Measurements from ENCODE around the gene GABRB1. TPM values are rescaled to one million over a fixed set of nuclear protein-coding genes. Genes with fewer than 3 reads are reported as not detected.

GABRB1 gene
- total RNA-seq, 1 donor from 2014 or later, result not detected

DNA sequence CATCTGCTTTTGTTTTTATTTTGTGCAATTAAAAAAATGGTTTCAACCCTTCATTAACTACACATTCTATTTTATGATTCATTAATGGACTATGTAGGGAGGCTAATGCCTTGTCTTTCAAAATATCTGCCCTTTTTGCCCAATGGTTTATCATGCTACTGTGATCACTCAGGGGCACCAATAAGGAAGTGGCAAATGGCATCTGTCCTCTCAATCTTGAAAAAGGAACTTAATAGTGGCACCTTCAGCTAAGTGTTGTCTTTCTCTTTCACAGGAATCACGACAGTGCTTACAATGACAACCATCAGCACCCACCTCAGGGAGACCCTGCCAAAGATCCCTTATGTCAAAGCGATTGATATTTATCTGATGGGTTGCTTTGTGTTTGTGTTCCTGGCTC, 375.0 kb downstream of the GABRB1 start:
- H3K4me3 ChIP-seq (ENCODE audit: low read depth, low read length), result no peak overlapping the region
- FAIRE-seq, result no peak
- TF ChIP-seq, protein P1, sequence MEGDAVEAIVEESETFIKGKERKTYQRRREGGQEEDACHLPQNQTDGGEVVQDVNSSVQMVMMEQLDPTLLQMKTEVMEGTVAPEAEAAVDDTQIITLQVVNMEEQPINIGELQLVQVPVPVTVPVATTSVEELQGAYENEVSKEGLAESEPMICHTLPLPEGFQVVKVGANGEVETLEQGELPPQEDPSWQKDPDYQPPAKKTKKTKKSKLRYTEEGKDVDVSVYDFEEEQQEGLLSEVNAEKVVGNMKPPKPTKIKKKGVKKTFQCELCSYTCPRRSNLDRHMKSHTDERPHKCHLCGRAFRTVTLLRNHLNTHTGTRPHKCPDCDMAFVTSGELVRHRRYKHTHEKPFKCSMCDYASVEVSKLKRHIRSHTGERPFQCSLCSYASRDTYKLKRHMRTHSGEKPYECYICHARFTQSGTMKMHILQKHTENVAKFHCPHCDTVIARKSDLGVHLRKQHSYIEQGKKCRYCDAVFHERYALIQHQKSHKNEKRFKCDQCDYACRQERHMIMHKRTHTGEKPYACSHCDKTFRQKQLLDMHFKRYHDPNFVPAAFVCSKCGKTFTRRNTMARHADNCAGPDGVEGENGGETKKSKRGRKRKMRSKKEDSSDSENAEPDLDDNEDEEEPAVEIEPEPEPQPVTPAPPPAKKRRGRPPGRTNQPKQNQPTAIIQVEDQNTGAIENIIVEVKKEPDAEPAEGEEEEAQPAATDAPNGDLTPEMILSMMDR (IDR thresholded peaks at IDR 0.05; ENCODE audit: insufficient read depth, low read length, severe bottlenecking), result no peak
- no peaks in the 10 kb centered on the region for H3K27me3 ChIP-seq (ENCODE audit: control insufficient read depth, insufficient read depth, low read length)
- no peaks in the 10 kb centered on the region for H3K36me3 ChIP-seq (ENCODE audit: control insufficient read depth, insufficient read depth, low read length)
- no peak for DNase-seq (ENCODE audit: low read depth)

DNA sequence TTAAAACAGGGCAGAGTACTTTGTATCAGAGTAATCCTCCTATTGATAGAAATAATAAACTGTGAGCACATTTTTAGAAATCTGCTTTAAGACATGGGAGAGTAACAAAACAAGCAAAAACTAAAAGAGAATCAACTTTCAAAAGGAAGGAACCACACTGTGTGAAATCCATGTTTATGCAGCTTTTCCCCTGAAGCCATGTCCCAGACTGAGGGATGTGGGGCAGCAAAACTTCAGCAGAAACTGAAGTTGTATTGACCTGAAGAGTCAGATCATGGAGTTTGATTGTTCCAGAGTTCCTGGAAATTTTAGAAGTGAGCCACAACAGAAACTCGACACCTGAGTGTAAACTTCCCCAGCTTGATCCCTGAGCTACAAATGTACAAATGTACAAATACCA, 378.9 kb downstream of the GABRB1 start:
- DNase-seq (ENCODE audit: low read depth) (no peak), FAIRE-seq (no peak)
- H3K36me3 ChIP-seq (ENCODE audit: control insufficient read depth, insufficient read depth, low read length), result no peaks in the 10 kb centered on the region
- H3K27me3 ChIP-seq (ENCODE audit: control insufficient read depth, insufficient read depth, low read length), result no peaks in the 10 kb centered on the region
- TF ChIP-seq, protein P1 (IDR thresholded peaks at IDR 0.05; ENCODE audit: insufficient read depth, low read length, severe bottlenecking), result no peak
- no peak overlapping the region for H3K4me3 ChIP-seq (ENCODE audit: low read depth, low read length)

DNA sequence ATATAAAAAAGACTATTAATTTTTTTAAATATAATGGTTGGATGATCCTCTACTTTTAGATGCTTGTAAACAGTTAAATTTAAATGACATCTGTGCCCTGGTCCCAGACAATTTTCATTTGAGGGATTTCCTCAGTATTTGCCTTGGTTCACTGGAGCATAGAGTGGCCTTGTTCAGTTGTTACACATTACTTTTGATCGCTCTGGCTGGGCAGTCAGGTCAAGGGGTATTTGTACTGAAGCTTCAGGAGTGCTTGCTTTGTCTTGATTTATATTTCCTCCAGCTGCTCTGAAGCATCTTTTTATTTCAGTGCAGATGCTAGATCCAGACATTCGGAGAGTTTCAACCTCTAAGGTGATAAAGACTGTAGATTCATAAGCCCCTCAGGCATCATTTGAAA, 382.2 kb downstream of the GABRB1 start:
- TF ChIP-seq, protein P1 (IDR thresholded peaks at IDR 0.05; ENCODE audit: insufficient read depth, low read length, severe bottlenecking), result no peak
- no peak for FAIRE-seq
- Histone ChIP-seq H3K36me3 (ENCODE audit: control insufficient read depth, insufficient read depth, low read length) (no peaks in the 10 kb centered on the region), H3K27me3 (ENCODE audit: control insufficient read depth, insufficient read depth, low read length) (no peaks in the 10 kb centered on the region), H3K4me3 (ENCODE audit: low read depth, low read length) (no peak overlapping the region)
- no peak for DNase-seq (ENCODE audit: low read depth)

DNA sequence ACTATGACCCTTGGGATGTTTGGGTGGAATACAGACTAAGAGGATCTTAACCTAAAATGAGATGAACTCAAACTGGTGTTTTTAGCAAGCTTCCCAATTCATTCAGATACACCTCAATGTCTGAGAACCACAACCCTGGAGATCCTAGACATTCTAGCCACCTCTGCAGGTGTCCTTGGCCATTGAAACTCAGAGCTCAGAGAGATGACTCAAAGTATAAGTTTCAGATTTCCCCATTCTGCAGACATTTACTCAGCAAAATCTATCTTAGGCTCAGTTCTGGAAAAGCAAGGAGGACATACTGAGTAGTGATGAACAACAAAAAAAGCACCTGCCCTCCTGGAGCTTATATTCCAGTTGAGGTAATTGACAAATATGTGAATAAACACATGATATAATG, 384.4 kb downstream of the GABRB1 start:
- FAIRE-seq, result no peak
- H3K4me3 ChIP-seq (ENCODE audit: low read depth, low read length), result no peak overlapping the region
- DNase-seq (ENCODE audit: low read depth), result no peak
- no peaks in the 10 kb centered on the region for H3K36me3 ChIP-seq (ENCODE audit: control insufficient read depth, insufficient read depth, low read length)
- TF ChIP-seq, protein P1 (IDR thresholded peaks at IDR 0.05; ENCODE audit: insufficient read depth, low read length, severe bottlenecking), result no peak
- no peaks in the 10 kb centered on the region for H3K27me3 ChIP-seq (ENCODE audit: control insufficient read depth, insufficient read depth, low read length)

DNA sequence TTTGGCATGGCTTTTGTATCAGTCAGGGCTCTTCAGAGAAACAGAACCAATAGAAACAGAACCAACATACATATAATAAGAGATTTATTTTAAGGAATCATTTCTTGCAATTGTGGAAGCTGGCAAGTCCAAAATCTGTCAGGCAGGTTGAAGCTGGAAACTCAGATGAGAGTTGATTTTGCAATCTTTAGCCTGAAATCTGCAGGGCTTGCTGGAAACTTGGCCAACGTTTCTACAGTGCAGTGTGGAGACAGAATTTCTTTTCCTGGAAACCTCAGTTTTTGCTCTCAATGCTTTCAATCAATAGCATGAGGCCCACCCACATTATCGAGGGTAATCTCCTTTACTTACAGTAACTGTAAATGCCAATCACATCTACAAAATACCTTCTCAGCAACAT, 386.8 kb downstream of the GABRB1 start:
- Histone ChIP-seq H3K4me3 (ENCODE audit: low read depth, low read length) (no peak overlapping the region), H3K36me3 (ENCODE audit: control insufficient read depth, insufficient read depth, low read length) (no peaks in the 10 kb centered on the region), H3K27me3 (ENCODE audit: control insufficient read depth, insufficient read depth, low read length) (no peaks in the 10 kb centered on the region)
- DNase-seq (ENCODE audit: low read depth), result no peak
- no peak for FAIRE-seq
- TF ChIP-seq, protein P1 (IDR thresholded peaks at IDR 0.05; ENCODE audit: insufficient read depth, low read length, severe bottlenecking), result no peak

DNA sequence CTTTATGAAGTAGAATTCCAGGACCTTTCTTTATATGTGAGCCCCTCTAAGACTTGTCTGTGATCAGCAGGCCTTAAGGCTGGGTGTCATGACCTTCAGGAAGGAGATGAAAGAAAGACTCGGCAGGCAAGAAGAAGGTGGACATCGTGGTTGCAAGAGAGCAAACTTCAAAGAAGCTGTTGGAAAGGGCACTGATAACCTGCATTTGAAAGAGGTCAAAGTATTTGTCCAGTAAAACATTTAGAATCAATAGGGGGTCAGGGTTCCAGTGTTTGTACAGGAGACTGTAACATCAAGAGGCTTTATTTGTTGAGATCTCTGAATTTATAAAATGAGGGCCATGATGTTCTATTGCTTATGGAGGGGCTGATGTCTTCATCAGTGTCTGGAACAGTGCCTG, 387.9 kb downstream of the GABRB1 start:
- H3K27me3 ChIP-seq (ENCODE audit: control insufficient read depth, insufficient read depth, low read length), result no peaks in the 10 kb centered on the region
- DNase-seq (ENCODE audit: low read depth), result no peak
- TF ChIP-seq, protein P1 (IDR thresholded peaks at IDR 0.05; ENCODE audit: insufficient read depth, low read length, severe bottlenecking), result no peak

More for the DNA sequence above, 387.9 kb downstream of the GABRB1 start:
- H3K4me3 ChIP-seq (ENCODE audit: low read depth, low read length), result no peak overlapping the region
- H3K36me3 ChIP-seq (ENCODE audit: control insufficient read depth, insufficient read depth, low read length), result no peaks in the 10 kb centered on the region
- FAIRE-seq, result no peak
